Esophagus muscularis mucosa (tissue), 4 donors: Measurements from ENCODE around the gene KAZN.

Source experiments
- CTCF ChIP-seq, 3 experiments: fragments of 200-600 bp in 2 of 3; fragments of 450-650 bp in 1 of 3; sonication (generic) in 2 of 3; IDR thresholded peaks; one replicate each; pipeline ENCODE4 v1.5.1; 2017 to 2019; ENCODE audit warnings: antibody characterized with exemption in 3 of 3, mild to moderate bottlenecking in 2 of 3, moderate library complexity in 1 of 3
- EP300 ChIP-seq: sonication (generic); formaldehyde crosslinking; IDR thresholded peaks from one replicate; pipeline ENCODE4 v1.6.1; 2017; ENCODE audit warnings: antibody characterized with exemption
- POLR2A ChIP-seq: fragments of 450-650 bp; IDR thresholded peaks from one replicate; pipeline ENCODE4 v1.6.1; 2017; ENCODE audit warnings: antibody characterized with exemption, moderate library complexity, mild to moderate bottlenecking, low read depth

DNA sequence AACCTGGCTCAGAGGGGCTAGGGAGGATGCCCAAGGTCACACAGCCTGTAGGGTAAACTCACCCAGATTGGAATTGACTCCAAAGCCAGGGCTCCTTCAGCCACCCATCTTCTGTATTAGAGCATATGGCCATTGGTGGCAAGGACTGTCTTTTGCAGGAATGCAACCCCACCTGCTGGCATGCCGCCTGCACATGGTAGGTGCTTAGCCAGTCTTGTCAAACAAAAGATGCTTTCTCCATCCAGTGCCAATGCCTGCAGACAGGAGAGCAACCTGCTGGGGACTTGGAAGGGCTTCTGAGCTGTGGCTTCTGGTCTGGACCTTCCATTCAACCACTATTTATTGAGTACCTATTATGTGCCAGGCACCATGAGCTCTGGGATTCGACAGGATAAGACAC, 459.8 kb downstream of the KAZN start:
- TF ChIP-seq POLR2A (no peak), CTCF (IDR thresholded peaks at IDR 0.05) (no peak), EP300 (no peak)
